GM12878 (cell line): ENCODE results near the gene MAP4K4. TPM values are rescaled to one million over a fixed set of nuclear protein-coding genes. Genes with fewer than 3 reads are reported as not detected.

Source experiments
- ATAC-seq: fragments of 200-7000 bp; cut with Tn5 transposase; 3 replicates; pipeline ENCODE4 v1.9.1; 2020; ENCODE audit warnings: mild to moderate bottlenecking, moderate library complexity
- BruUV-seq: library from RNA; stranded (reverse); fragments of 400-500 nt; replicated peaks from 2 replicates; lab custom pipeline; 2021; lab: Mats Ljungman, UMichigan
- CTCF ChIA-PET: fragments of 300-600 bp; sonication (Branson Sonifier 250); formaldehyde crosslinking; extraction: SDS; loops from one replicate; lab custom pipeline; 2021; ENCODE audit warnings: inconsistent platforms; lab: Yijun Ruan, JAX
- POLR2A ChIA-PET: fragments of 350-600 bp; formaldehyde crosslinking; extraction: SDS; loops from one replicate; lab custom pipeline; 2021; ENCODE audit warnings: inconsistent platforms; lab: Charles Lee
- RAD21 ChIA-PET: fragments of 300-600 bp; sonication (Branson Sonifier 250); formaldehyde crosslinking; loops from one replicate; lab custom pipeline; 2023; ENCODE audit warnings: antibody characterized with exemption; ENCODE audit not compliant: unreplicated experiment; lab: Charles Lee
- SMC1A ChIA-PET: fragments of 300-600 bp; sonication (Branson Sonifier 250); formaldehyde crosslinking; loops from one replicate; lab custom pipeline; 2023; ENCODE audit not compliant: unreplicated experiment, uncharacterized antibody; lab: Charles Lee
- DNase-seq: peaks from one replicate; pipeline ENCODE4 v3.0.0-alpha.2; 2011; ENCODE audit warnings: low read depth, low spot score
- FAIRE-seq: peaks from 3 replicates; lab custom pipeline; 2011; peaks lifted over from hg19 to GRCh38; lab: Jason Lieb, UNC
- H2AFZ ChIP-seq: 2 replicates; pipeline ENCODE4 v1.6.0; 2011; ENCODE audit warnings: low read depth, low read length, control low read depth; ENCODE audit not compliant: control insufficient read depth
- H3K27ac ChIP-seq: 2 replicates; pipeline ENCODE4 v1.5.1; 2011; ENCODE audit warnings: control low read depth; ENCODE audit not compliant: control insufficient read depth, insufficient read depth
- H3K27me3 ChIP-seq, 2 experiments: replicated peaks in 1 of 2; 2 replicates each; pipeline versions ENCODE4 v1.6.0 to v1.6.1; 2011; ENCODE audit warnings: low read length in 1 of 2; ENCODE audit not compliant: control insufficient read depth in 2 of 2, insufficient read depth in 2 of 2
- H3K36me3 ChIP-seq, 2 experiments: 2 replicates each; pipeline ENCODE4 v1.5.1; 2011; ENCODE audit warnings: low read length in 1 of 2; ENCODE audit not compliant: control insufficient read depth in 2 of 2, insufficient read depth in 2 of 2
- H3K4me1 ChIP-seq: 2 replicates; pipeline ENCODE4 v1.6.1; 2011; ENCODE audit warnings: mild to moderate bottlenecking, low read length, moderate library complexity, mixed read lengths; ENCODE audit not compliant: control insufficient read depth, insufficient read depth
- H3K4me2 ChIP-seq: 2 replicates; pipeline ENCODE4 v1.6.0; 2011; ENCODE audit warnings: control low read depth; ENCODE audit not compliant: control insufficient read depth, insufficient read depth
- H3K4me3 ChIP-seq: fragments of 200-600 bp; sonication (generic); 2 replicates; pipeline ENCODE4 v1.5.1; 2016
- H3K79me2 ChIP-seq: 2 replicates; pipeline ENCODE4 v1.6.0; 2011; ENCODE audit warnings: low read length; ENCODE audit not compliant: control insufficient read depth, insufficient read depth
- H3K9ac ChIP-seq: 2 replicates; pipeline ENCODE4 v1.8.0; 2011; ENCODE audit warnings: low read length, control low read depth, mixed read lengths; ENCODE audit not compliant: control insufficient read depth, insufficient read depth
- H3K9me3 ChIP-seq: replicated peaks from 3 replicates; pipeline ENCODE4 v1.5.1; 2011; ENCODE audit warnings: mild to moderate bottlenecking, low read length; ENCODE audit not compliant: control insufficient read depth, insufficient read depth
- H4K20me1 ChIP-seq: 2 replicates; pipeline ENCODE4 v1.6.0; 2011; ENCODE audit not compliant: control insufficient read depth, insufficient read depth
- BACH1 ChIP-seq: fragments of 450-650 bp; IDR thresholded peaks from 2 replicates; pipeline ENCODE4 v1.6.1; 2017; ENCODE audit warnings: mild to moderate bottlenecking, borderline replicate concordance
- JUNB ChIP-seq: IDR thresholded peaks from 2 replicates; pipeline ENCODE4 v1.6.1; 2016; ENCODE audit warnings: antibody characterized with exemption, mild to moderate bottlenecking
- KDM1A ChIP-seq: fragments of 200-600 bp; sonication (generic); IDR thresholded peaks from 2 replicates; pipeline ENCODE4 v1.6.1; 2016; ENCODE audit warnings: borderline replicate concordance
- LARP7 ChIP-seq: fragments of 450-650 bp; IDR thresholded peaks from 2 replicates; pipeline ENCODE4 v1.6.1; 2017; ENCODE audit warnings: mild to moderate bottlenecking
- MAX ChIP-seq: IDR thresholded peaks from 2 replicates; pipeline ENCODE4 v1.6.1; 2012; ENCODE audit warnings: low read depth, low read length, improper control_type of control experiment
- MTA3 ChIP-seq: IDR thresholded peaks from 2 replicates; pipeline ENCODE4 v1.6.1; 2012; ENCODE audit warnings: low read length, inconsistent platforms, borderline replicate concordance
- NR2C1 ChIP-seq: fragments of 450-650 bp; IDR thresholded peaks from 2 replicates; pipeline ENCODE4 v1.6.1; 2017; ENCODE audit warnings: antibody characterized with exemption, mild to moderate bottlenecking, moderate library complexity
- PML ChIP-seq: IDR thresholded peaks from 2 replicates; pipeline ENCODE4 v1.6.1; 2012; ENCODE audit warnings: low read length, inconsistent platforms
- RAD21 ChIP-seq: IDR thresholded peaks from 2 replicates; pipeline ENCODE4 v1.6.1; 2011; ENCODE audit warnings: mild to moderate bottlenecking, low read depth, low read length, moderate library complexity; ENCODE audit not compliant: insufficient read depth
- SMAD5 ChIP-seq: IDR thresholded peaks from 2 replicates; pipeline ENCODE4 v1.6.1; 2016; ENCODE audit warnings: antibody characterized with exemption, low read depth
- SMC3 ChIP-seq: IDR thresholded peaks from 2 replicates; pipeline ENCODE4 v1.6.1; 2011; ENCODE audit warnings: low read length, improper control_type of control experiment, borderline replicate concordance
- SP1 ChIP-seq: IDR thresholded peaks from one replicate; pipeline ENCODE4 v1.6.1; 2011; ENCODE audit warnings: low read depth, low read length
- SREBF1 ChIP-seq: IDR thresholded peaks from 2 replicates; pipeline ENCODE4 v1.6.1; 2012; ENCODE audit warnings: mild to moderate bottlenecking, low read length
- TAF1 ChIP-seq: IDR thresholded peaks from 2 replicates; pipeline ENCODE4 v1.6.1; 2011; ENCODE audit warnings: mild to moderate bottlenecking, low read depth, low read length, borderline replicate concordance
- TCF12 ChIP-seq: IDR thresholded peaks from 2 replicates; pipeline ENCODE4 v1.6.1; 2011; ENCODE audit warnings: low read depth, mild to moderate bottlenecking, low read length
- WRNIP1 ChIP-seq: IDR thresholded peaks from 2 replicates; pipeline ENCODE4 v1.6.1; 2011; ENCODE audit warnings: low read depth, low read length, improper control_type of control experiment, borderline replicate concordance
- WGBS: methylation state at CpG from one replicate; pipeline ENCODE4 v1.1.6; 2016; ENCODE audit warnings: low lambda C conversion rate; ENCODE audit not compliant: insufficient replicate concordance, insufficient coverage; ENCODE audit errors: missing lambda C conversion rate; 5-methylcytosine and 5-hydroxymethylcytosine counted together
- in situ Hi-C: fragments of 300-500 bp; cut with MboI; formaldehyde crosslinking; loops from 9 replicates; pipeline ENCODE4 v1.14.3; 2018; ENCODE audit warnings: mixed read lengths
- intact Hi-C: fragments of 100-400 bp; cut with micrococcal nuclease; formaldehyde crosslinking; loops from one replicate; pipeline ENCODE4 v1.14.2; 2022; ENCODE audit not compliant: unreplicated experiment
- polyA plus RNA-seq, 11 experiments: library from polyadenylated mRNA; depleted of rRNA in 4 of 11; unstranded in 6 of 11; stranded (reverse) in 5 of 11; fragments of >200 nt; fragmentation: Nextera tagmentation in 4 of 11; fragmentation: Illumina TruSeq in 1 of 11; extraction: Ambion mirVana in 4 of 11; extraction: Trizol in 1 of 11; gene quantifications; 1 replicate in 1 of 11; 2 replicates in 10 of 11; pipeline versions ENCODE4 v1.2.1 to v1.2.3, GENCODE V29; 2011 to 2016; ENCODE audit warnings: inconsistent platforms in 2 of 11, missing spikeins in 2 of 11, low read depth in 1 of 11
- total RNA-seq, 4 experiments: library from RNA; depleted of rRNA in 3 of 4; stranded (reverse); fragments of >200 nt in 3 of 4; fragmentation: Illumina TruSeq in 1 of 4; extraction: Trizol in 1 of 4; gene quantifications; 2 replicates each; pipeline versions ENCODE4 v1.2.1 to v1.2.3, GENCODE V29; 2013 to 2021
- TF ChIP-seq, protein P1 (sequence below): IDR thresholded peaks from 2 replicates; pipeline ENCODE4 v1.6.1; 2012; ENCODE audit warnings: low read depth, low read length, improper control_type of control experiment

MAP4K4 gene
- total and polyA plus RNA-seq, 10 of the 15 experiments (the other 5 are each of a cell fraction or from before 2014, with no cell fraction given): 1.9 to 50.4 (median 9.7) TPM

- ATAC-seq (no peak), FAIRE-seq (no peak), DNase-seq (no peak)
- intact Hi-C loops: no loop called here
- no peaks in the 10 kb centered on the region for H3K27me3 ChIP-seq
- no peaks in the 10 kb centered on the region for H3K9me3 ChIP-seq
- no peaks in the 10 kb centered on the region for H3K36me3 ChIP-seq
- WGBS: 64% methylated on average over 10 of the region's 10 CpGs
- H4K20me1 ChIP-seq: no peaks in the 10 kb centered on the region
- H3K4me1 ChIP-seq: no peaks in the 10 kb centered on the region
- BruUV-seq: no TSS peak
- no peaks in the 10 kb centered on the region for H3K79me2 ChIP-seq
- in situ Hi-C loops: no loop called here
- ChIA-PET SMC1A (interaction anchor here (0.9 kb wide), 1 partner anchor 11 kb away, joined by 3 read pairs; no protein-coding TSS in a partner anchor), POLR2A (no interaction called here), RAD21 (no interaction called here), CTCF (interaction anchor here (0.6 to 0.7 kb wide), 2 partner anchors 132 to 137 kb away, joined by 3 read pairs; no protein-coding TSS in a partner anchor)
- TF ChIP-seq SREBF1 (no peak), MAX (no peak), BACH1 (no peak), MTA3 (no peak), SMC3 (no peak), TCF12 (no peak), SP1 (no peak), RAD21 (no peak), TAF1 (no peak)
- H3K4me3 ChIP-seq: no peak overlapping the region
- no peak overlapping the region for H3K9ac ChIP-seq
- no peak overlapping the region for H2AFZ ChIP-seq
- no peak overlapping the region for H3K27ac ChIP-seq
- H3K4me2 ChIP-seq: no peak overlapping the region
Observed at GRCh38 chr2:101665312-101665711, 32.2 kb upstream of the MAP4K4 start.

DNA sequence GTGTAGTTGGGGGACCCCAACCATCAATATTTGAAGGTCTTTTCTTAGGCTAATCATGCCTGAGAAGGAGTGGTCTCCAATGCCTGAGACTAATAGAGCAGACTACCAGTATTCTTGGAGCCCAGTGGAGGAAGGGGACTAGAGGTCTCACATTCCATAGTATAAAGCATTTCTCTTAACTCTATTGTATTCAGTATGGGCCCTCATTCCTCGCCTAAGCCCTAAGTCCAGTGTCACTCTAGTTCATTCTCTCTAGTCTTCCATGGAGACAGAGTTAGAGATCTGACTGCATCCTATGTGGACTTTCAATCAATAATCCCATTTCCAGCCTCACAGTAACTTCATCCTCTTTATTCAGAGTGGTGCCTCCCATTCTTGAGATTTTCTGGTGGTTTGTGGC, 29.7 kb upstream of the MAP4K4 start:
- Histone ChIP-seq H3K9ac (no peak overlapping the region), H3K27ac (no peak overlapping the region), H3K4me1 (no peaks in the 10 kb centered on the region), H2AFZ (no peak overlapping the region), H3K36me3 (no peaks in the 10 kb centered on the region), H3K9me3 (0 out of 3 replicates have a peak, but pooled peaks cover 2% of the 10 kb centered on the region), H3K4me2 (no peak overlapping the region), H3K27me3 (no peaks in the 10 kb centered on the region), H3K4me3 (no peak overlapping the region), H3K79me2 (no peaks in the 10 kb centered on the region), H4K20me1 (no peaks in the 10 kb centered on the region)
- WGBS: 10% methylated on average over 1 of the region's 1 CpG
- ATAC-seq (no peak), DNase-seq (no peak), FAIRE-seq (no peak)
- SMC1A ChIA-PET: no interaction called here
- intact Hi-C loops (no loop called here), in situ Hi-C loops (no loop called here)
- POLR2A ChIA-PET: no interaction called here
- CTCF ChIA-PET: interaction anchor here (1.1 kb wide), 1 partner anchor 18 kb away, joined by 3 read pairs; no protein-coding TSS in a partner anchor
- RAD21 ChIA-PET: no interaction called here
- no TSS peak for BruUV-seq
- no peak for TF ChIP-seq PML
- no peak for TF ChIP-seq MAX
- TF ChIP-seq WRNIP1: no peak
- no peak for TF ChIP-seq KDM1A
- no peak for TF ChIP-seq JUNB
- TF ChIP-seq LARP7: no peak
- TF ChIP-seq, protein P1, sequence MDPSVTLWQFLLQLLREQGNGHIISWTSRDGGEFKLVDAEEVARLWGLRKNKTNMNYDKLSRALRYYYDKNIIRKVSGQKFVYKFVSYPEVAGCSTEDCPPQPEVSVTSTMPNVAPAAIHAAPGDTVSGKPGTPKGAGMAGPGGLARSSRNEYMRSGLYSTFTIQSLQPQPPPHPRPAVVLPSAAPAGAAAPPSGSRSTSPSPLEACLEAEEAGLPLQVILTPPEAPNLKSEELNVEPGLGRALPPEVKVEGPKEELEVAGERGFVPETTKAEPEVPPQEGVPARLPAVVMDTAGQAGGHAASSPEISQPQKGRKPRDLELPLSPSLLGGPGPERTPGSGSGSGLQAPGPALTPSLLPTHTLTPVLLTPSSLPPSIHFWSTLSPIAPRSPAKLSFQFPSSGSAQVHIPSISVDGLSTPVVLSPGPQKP: no peak
- no peak for TF ChIP-seq SMAD5
- no peak for TF ChIP-seq NR2C1
